H54 (cell line): ENCODE measurements around the gene ATN1.

Experiments used
- DNase-seq: peaks from one replicate; pipeline ENCODE4 v3.0.0; 2011; ENCODE audit warnings: low spot score, mixed read lengths; ENCODE audit not compliant: insufficient read length
- FAIRE-seq: peaks from 3 replicates; lab custom pipeline; 2011; peaks lifted over from hg19 to GRCh38; lab: Jason Lieb, UNC
- POLR2A ChIP-seq: IDR thresholded peaks from 2 replicates; pipeline ENCODE4 v1.6.1; 2011; ENCODE audit warnings: low read depth, mild to moderate bottlenecking, low read length

The ATN1 gene

DNA sequence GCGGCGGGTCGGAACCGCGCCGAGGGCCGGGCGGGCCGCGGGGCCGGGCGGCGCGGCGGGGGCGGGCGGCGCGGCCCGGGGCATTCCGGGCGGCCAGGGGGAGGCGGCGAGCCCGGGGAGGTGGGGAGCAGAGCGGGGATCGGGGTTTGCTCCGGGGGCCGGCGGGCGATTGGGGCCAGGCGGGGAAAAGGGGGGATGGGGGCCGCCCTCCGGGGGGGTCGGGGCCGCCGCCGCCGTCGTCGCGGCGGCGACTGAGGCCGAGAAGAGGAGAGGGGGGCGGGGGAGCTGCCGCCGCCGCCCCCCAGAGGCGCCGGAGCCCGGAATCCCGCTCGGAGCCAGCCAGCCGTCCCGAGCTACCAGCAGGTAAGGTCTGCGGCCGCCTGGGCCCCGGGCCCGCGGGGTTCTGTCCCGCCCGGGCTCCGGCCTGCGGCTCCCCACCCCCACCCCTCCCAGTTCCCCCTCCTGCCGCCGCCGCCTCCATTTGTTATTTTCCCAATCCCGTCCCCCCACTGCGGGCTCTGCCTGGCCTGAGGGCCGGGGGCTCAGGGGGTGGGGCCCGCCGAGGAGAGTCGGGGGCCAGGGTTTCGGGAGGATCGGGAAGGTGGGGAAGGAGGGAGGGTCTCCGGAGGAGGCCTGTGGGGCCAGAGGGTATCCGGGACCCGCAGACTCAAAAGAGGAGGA, 403 bp downstream of the ATN1 start:
- no peak for TF ChIP-seq POLR2A
- DNase-seq (no peak), FAIRE-seq (no peak)

DNA sequence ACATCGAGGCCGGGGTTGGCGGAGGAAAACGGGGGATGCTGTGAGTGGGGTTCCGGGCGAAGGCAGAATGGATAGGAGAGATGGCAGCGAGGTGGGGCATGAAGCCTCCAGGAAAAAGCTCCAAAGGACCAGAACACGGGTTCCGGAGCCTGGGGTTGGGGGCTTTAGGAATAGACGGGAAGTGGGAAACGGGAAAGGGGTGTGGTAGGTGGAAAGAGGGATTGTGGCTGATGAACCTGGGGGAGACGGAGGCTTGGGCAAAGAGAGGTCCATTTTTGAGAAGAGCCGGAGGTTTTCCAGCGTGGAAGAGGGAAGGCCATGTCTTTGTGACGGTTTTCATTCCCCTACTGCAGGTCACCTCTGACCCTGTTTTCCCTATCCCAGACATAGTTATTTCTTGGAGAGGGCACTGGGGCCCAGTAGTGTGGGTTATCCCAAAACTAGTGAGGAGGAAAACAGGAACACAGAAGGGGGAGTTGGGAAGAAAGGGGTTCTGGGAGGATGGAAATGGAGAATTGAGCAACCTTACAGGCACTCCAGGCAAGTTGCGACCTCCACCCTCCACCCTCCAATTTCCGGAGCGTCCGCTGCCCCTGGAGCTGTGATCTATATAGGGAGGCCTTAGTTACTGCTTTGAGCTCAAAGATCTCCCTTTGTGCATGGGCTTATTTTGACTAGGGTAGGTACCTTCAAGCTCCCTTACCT, 1.1 kb downstream of the ATN1 start:
- no peak for TF ChIP-seq POLR2A
- FAIRE-seq, result no peak
- no peak for DNase-seq

DNA sequence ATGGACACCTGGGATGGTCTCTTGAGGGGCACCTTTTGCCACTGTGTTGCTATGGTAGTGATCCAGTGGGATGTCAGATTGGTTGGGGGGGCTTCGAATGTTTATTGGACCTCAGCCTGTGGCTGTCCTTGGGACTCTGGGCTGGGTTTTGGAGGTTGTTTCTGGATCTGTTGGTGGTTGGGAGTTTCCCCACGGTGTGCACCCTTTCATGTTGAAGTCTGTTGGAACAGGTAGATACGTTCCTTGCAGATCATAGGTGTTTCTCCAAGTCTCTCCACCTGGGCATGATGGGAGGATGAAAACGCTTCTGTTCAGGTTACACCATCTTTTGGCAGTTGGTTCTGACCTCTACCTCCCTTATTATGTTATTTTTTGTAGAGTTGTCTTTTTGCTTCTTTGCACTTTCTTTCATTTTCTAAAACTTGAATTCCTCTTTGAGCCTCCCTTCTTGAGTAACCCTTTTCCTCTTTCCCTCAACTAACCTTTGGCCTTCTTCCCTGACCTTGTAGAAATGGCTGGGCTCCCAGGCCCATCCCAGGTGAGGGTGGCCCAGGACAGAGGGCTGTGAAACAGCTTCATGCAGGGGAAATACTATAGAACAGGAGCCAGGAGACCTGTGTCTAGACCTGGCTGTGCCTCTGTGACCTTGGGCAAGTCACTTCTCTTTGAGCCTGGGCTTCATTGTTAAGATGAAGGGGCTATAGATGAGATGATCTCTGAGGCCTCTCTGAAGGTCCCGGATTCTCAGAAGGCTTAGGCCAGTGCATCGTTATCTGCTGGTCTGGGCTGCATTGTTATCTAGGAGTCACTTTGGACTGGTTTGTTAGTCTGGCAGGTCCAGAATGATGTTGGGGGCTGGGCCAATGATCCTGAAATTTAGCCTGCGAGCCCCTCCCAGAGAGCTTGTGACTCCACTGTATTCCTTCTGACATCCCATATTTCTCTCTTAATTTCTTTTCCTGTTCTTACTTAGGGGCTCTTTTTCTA, 2.0 kb downstream of the ATN1 start:
- FAIRE-seq, result no peak
- TF ChIP-seq POLR2A, result no peak
- DNase-seq, result no peak

DNA sequence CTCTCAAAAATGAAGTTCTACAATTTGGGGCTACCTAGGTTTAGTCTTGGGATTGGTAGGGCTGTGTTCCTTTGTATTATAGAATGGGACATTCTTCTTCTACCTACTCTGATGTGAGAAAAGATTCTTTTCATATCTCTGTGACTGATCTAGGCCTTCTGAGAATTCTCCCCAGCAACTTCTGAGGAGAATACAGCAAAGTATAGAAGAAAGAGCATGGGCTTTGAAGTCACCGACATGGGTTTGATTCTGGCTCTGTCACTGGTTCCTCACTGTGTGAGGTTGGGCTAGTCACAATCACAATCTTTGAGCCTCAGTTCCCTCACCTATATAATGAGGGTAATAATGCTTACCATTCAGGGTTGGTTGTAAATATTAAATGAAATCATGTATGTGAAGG, 5.0 kb downstream of the ATN1 start:
- no peak for TF ChIP-seq POLR2A
- DNase-seq (no peak), FAIRE-seq (no peak)

DNA sequence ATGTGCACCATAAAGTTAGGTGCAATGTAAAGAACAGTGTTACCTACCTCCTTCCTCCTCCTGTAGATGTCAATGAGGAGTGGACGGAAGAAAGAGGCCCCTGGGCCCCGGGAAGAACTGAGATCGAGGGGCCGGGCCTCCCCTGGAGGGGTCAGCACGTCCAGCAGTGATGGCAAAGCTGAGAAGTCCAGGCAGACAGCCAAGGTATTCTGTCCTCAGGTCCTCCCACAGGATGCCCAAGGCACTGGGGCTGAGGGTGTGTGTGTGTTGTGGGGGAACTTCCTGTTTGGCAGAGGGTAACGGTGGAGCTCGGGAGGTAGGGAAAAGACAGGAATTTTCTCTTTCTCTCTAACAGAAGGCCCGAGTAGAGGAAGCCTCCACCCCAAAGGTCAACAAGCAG, 6.4 kb downstream of the ATN1 start:
- no peak for TF ChIP-seq POLR2A
- FAIRE-seq (no peak), DNase-seq (no peak)

DNA sequence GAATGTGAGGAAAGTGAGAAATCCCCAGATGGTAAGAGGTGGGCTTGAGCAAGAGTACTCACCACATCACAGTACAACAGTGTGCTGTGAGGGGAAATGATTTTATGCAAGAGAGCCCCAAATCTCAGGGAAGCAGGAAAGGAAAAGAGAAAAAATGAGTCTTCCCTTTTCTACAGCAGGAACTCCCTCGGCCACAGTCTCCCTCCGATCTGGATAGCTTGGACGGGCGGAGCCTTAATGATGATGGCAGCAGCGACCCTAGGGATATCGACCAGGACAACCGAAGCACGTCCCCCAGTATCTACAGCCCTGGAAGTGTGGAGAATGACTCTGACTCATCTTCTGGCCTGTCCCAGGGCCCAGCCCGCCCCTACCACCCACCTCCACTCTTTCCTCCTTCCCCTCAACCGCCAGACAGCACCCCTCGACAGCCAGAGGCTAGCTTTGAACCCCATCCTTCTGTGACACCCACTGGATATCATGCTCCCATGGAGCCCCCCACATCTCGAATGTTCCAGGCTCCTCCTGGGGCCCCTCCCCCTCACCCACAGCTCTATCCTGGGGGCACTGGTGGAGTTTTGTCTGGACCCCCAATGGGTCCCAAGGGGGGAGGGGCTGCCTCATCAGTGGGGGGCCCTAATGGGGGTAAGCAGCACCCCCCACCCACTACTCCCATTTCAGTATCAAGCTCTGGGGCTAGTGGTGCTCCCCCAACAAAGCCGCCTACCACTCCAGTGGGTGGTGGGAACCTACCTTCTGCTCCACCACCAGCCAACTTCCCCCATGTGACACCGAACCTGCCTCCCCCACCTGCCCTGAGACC, 7.8 kb downstream of the ATN1 start:
- no peak for FAIRE-seq

DNA sequence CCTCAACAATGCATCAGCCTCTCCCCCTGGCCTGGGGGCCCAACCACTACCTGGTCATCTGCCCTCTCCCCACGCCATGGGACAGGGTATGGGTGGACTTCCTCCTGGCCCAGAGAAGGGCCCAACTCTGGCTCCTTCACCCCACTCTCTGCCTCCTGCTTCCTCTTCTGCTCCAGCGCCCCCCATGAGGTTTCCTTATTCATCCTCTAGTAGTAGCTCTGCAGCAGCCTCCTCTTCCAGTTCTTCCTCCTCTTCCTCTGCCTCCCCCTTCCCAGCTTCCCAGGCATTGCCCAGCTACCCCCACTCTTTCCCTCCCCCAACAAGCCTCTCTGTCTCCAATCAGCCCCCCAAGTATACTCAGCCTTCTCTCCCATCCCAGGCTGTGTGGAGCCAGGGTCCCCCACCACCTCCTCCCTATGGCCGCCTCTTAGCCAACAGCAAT, 8.5 kb downstream of the ATN1 start:
- FAIRE-seq (no peak), DNase-seq (no peak)
- TF ChIP-seq POLR2A, result no peak

More for the DNA sequence above, 7.8 kb downstream of the ATN1 start:
- DNase-seq, result no peak
- no peak for TF ChIP-seq POLR2A

DNA sequence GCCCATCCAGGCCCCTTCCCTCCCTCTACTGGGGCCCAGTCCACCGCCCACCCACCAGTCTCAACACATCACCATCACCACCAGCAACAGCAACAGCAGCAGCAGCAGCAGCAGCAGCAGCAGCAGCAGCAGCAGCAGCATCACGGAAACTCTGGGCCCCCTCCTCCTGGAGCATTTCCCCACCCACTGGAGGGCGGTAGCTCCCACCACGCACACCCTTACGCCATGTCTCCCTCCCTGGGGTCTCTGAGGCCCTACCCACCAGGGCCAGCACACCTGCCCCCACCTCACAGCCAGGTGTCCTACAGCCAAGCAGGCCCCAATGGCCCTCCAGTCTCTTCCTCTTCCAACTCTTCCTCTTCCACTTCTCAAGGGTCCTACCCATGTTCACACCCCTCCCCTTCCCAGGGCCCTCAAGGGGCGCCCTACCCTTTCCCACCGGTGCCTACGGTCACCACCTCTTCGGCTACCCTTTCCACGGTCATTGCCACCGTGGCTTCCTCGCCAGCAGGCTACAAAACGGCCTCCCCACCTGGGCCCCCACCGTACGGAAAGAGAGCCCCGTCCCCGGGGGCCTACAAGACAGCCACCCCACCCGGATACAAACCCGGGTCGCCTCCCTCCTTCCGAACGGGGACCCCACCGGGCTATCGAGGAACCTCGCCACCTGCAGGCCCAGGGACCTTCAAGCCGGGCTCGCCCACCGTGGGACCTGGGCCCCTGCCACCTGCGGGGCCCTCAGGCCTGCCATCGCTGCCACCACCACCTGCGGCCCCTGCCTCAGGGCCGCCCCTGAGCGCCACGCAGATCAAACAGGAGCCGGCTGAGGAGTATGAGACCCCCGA, 9.1 kb downstream of the ATN1 start:
- FAIRE-seq (no peak), DNase-seq (no peak)
- TF ChIP-seq POLR2A, result no peak

DNA sequence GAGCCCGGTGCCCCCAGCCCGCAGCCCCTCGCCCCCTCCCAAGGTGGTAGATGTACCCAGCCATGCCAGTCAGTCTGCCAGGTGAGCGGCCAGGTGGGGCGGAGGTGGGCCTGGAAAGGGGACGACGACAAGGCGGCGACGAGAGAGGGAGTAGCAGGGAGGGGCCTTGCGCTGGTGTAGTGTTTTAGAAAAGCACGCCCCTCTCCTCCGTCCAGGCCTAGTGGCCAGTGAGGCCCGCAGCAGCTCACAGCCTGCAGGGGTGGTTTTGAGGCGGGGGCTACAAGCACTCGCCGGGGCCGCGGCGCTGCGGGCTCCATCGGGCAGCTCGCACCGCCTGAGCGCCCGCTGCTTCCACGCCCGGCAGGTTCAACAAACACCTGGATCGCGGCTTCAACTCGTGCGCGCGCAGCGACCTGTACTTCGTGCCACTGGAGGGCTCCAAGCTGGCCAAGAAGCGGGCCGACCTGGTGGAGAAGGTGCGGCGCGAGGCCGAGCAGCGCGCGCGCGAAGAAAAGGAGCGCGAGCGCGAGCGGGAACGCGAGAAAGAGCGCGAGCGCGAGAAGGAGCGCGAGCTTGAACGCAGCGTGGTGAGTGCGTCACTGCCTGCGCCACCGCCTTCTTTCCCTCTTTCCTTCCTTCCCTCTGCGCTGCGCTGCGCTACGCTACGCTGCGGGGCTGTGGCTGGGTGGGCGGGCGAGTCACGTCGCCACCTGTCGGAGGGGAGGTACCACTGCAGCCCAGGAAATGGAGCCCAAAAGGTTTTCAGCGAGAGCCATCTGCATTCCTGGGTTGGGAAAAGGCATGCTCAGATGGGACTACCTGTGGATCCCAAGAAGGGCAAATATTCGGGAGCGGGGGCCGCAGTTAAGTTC, 10.0 kb downstream of the ATN1 start:
- no peak for FAIRE-seq
- DNase-seq, result no peak
- no peak for TF ChIP-seq POLR2A

DNA sequence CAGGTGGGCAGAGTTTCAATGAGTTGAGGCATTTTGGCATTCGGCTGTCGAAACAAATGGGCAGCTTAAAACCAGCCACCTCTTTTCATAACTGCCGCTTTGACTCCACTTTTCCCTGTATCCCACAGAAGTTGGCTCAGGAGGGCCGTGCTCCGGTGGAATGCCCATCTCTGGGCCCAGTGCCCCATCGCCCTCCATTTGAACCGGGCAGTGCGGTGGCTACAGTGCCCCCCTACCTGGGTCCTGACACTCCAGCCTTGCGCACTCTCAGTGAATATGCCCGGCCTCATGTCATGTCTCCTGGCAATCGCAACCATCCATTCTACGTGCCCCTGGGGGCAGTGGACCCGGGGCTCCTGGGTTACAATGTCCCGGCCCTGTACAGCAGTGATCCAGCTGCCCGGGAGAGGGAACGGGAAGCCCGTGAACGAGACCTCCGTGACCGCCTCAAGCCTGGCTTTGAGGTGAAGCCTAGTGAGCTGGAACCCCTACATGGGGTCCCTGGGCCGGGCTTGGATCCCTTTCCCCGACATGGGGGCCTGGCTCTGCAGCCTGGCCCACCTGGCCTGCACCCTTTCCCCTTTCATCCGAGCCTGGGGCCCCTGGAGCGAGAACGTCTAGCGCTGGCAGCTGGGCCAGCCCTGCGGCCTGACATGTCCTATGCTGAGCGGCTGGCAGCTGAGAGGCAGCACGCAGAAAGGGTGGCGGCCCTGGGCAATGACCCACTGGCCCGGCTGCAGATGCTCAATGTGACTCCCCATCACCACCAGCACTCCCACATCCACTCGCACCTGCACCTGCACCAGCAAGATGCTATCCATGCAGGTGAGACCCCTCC, 10.8 kb downstream of the ATN1 start:
- FAIRE-seq (no peak), DNase-seq (no peak)
- TF ChIP-seq POLR2A, result no peak

DNA sequence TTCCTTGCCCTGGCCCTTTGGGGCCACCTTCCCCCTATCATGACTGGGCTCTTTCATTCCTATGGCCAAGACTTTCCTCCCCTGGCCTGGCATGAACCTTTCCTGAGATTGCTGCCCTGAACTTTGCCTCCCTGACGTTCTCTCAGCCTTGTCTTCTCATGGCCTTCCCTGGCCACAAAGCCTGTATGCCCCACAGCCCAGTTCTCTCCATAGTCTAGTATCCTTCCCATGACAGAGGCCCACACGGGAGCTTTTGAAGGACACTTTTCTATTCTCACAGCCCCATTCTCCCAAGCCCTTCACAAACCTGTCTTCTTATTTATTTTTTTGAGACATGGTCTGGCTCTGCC, 11.4 kb downstream of the ATN1 start:
- TF ChIP-seq POLR2A, result no peak
- DNase-seq (no peak), FAIRE-seq (no peak)
